HG03469 (cell line): ENCODE measurements around the gene SCN1A.
A peak's percentile ranks its signal among the peaks of the same experiment; 100 is the strongest.
"Not testable (repeated sequence)": the region's sequence is repeated elsewhere in the genome, so short reads cannot be mapped to it uniquely, and the experiment has no call there.

Experiments used
- ATAC-seq: cut with Tn5 transposase; IDR thresholded peaks from one replicate; pipeline ENCODE4 v1.9.1; 2021; ENCODE audit warnings: mild to moderate bottlenecking, moderate library complexity, moderate number of reproducible peaks; ENCODE audit not compliant: unreplicated experiment

The SCN1A gene

DNA sequence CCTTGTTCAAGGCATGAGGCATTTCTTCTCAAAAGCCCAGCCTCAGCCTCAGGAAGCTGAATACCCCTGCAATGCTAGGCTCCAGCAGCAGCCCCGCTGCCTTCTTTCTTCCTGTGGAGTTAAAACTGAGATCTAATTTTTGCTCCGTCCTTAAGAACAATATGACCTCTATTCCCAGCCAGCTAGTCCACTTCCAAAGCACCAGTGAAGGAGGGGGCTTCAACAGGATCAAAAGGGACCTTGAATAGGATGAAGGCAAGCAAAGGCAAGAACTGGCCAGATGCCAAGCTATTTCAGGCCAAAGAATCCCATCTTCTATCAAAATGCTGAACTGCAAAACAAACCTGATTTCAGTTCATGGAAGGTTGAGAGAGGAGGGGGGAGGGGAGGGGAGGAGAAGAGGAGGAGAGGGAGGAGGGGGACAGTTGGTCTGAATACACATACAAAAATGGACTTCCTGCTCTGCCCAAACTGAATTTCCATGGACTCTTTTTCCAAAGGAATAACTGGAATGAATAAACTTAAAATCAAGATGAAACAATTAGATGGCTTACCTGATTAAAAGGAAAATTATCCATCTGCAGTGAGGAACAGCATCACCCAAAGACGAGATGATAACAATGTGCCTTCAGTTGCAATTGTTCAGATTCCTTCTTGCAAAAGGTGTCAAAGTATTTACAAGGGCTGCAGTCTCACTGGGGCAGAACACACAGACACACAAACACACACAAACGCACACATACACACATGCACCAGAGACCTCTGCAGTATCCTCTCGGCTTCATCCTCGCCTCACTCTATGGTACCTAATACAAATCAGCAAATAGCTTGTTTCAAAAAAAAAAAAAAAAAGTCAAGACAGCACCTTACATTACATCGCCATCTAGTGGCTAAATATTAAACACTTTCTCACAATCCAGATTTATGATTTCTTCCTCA, at the start of gene SCN1A:
TSS of gene SCN1A (minus strand) at position 804 of the 939 bp plus-strand sequence. CDS start 54,399 bp downstream, outside the sequence.
- no peak for ATAC-seq

DNA sequence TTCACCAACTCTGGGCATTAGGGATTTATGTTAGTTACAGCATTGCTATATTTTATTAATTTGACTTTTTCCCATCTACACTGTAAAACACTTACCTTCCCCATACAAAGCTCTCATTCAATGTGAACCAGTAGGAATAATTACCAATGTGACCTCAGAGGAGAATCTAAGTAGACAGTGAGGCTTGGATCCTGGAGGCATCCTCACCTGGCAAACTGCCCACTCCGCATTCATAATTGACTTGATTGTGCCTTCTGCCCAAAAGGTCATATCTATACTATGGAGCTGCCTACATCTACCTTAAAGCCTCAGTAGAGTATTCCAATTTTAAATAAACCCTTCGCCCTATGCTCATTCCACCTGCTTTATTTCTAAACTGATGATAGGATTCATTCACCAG, 45.4 kb upstream of the SCN1A start:
- ATAC-seq, result no peak

DNA sequence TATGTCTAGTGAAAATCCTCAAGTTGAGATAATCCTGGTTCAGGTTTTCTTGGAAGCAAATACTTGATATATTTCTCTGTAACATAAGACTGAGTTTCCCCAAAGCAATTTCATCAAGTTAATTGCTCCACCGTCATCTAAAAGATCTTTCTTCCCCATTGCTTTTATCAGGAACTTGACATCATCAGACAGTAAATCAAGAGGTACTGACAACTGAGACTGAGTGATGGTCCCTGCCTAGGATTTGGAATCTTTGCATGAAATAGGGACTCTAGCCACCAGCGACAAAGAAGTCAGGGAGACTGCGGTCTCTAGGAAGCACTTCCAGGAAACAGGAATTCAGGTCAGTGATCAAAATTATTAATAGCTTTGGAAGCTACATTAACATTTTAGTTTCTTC, 43.4 kb upstream of the SCN1A start:
- ATAC-seq, result no peak

DNA sequence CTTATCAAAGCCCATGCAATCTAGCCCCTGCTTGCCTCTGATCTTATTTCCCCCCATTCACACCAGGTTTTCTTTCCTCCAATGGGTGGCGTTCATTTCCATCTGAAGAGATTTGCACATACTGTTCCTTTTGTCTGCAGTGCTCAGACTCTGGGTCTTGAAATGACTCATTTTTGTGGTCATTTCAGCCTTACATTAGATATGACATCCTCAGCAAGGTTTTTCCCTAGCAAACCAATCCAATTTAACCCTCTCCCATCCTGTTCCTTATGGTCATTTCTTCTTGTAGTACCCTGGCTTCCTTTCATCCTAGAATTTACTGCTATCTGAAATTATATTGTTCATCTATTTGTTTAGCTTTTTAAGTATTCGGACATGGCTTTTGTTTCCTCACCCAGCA, 42.5 kb upstream of the SCN1A start:
- ATAC-seq, result peak; percentile 89

DNA sequence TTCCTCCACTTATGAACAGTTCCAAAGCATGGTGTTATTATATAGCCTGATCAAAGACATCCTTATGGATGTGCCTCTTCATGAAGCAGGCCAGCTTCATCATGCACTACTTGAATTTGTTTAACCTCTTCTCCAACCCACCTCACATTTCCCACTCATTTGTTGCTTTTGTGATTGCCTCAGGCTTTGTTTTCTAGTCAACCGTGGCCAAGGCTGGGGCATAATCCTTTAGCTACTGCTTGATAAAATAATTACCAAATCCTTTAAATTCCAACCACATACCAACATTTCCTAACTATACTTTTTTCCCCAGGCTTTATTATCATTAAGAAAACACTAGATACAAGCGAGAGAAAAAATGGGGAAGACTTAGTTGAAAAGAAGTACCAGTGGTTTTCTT, 39.6 kb upstream of the SCN1A start:
- ATAC-seq, result no peak

DNA sequence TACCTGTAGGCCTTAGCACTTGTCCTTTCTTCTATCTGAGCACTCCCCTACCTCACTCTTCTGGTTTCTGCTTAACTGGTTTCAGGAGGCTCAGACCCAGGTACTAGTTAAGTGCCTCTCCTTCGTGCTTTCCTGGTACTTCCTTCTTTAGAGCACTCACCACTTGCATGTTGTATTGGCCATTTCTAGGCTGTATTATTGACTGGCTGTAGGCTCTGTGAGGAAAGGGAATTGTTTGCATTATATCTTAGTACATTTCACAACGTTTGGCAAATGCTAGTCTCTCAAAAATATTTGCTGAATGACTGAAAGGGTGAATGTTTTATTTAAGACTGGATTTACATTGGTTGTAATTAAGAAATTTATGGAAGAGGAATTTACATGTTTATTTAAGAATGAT, 36.0 kb upstream of the SCN1A start:
- ATAC-seq, result no peak

DNA sequence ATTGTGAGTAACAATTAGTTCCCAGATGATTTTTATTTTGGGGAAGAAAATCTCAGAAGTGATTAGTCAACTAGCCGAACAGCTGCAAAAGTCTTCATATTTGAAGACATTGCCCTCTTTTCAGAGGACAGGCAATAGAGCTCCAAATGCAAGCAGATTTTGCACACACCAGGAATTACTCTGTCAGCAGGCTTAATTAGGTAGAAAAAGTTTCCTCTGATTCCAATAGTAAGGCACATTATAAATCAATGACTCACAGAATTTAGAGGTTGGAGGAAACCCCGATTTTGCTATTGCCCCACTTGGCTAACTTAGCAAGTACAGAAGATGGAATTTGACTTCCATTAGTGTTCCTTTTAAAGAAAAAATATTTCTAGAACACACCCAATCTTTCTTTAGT, 30.7 kb upstream of the SCN1A start:
- ATAC-seq, result no peak

DNA sequence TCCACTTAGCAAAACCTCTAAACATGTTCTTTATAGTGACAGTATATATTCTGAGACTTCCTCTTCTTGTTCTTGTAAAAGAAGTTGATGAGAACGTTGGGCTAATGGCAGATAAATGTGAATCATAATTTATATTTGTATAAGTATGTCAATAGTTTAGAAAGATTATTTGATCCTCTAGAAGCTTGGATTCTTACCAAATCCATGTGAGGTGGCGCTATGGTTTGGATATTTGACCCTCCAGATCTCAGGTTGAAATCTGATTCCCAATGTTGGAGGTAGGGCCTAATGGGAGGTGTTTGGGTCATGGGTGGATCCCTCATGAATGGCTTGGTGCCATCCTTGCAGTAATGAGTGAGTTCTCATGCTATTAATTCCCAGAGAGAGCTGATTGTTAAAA, 29.8 kb upstream of the SCN1A start:
- ATAC-seq, result no peak

DNA sequence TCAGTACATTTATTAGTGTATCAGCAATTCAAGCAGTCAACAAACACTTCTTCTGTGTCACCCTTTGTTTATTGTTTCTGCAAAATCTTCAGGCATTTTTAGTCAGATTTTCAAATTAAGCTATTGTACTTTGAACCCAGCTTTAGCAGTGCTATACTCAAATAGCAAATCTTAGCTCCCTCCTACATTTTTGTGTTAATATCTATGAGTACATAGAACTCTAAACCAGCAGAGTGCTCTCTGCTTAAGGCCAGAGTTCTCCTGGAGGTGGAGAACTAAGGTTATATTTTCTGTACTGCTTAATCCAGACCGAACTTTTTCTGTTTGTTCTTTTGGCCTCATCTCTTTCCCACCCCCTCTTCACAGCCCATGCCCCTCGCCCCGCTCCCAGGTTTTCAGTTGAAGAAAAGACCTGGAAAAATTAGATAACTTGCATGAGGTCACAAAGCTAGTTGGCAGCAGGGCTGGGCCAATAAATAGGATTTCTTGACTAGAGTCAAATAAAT, 29.2 kb upstream of the SCN1A start:
- ATAC-seq, result no peak

DNA sequence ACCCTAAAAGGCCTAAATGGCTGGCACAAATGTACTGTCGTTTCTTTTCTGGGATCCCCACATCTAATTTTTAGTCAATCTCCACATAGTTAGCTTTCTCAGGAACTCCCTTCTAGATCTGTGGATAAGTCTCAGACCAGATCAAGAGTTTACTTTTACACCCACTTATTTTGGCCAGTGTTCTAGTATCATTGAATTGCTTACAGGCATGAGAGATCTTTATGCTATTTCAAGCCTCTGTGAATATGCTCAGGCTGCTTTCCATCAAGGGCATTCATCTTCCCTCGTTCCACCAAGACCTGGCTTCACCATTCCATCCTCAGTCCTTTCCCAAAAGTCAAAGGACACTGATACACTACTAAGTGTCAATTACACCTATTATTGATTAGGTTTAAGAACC, 27.8 kb upstream of the SCN1A start:
- no peak for ATAC-seq

DNA sequence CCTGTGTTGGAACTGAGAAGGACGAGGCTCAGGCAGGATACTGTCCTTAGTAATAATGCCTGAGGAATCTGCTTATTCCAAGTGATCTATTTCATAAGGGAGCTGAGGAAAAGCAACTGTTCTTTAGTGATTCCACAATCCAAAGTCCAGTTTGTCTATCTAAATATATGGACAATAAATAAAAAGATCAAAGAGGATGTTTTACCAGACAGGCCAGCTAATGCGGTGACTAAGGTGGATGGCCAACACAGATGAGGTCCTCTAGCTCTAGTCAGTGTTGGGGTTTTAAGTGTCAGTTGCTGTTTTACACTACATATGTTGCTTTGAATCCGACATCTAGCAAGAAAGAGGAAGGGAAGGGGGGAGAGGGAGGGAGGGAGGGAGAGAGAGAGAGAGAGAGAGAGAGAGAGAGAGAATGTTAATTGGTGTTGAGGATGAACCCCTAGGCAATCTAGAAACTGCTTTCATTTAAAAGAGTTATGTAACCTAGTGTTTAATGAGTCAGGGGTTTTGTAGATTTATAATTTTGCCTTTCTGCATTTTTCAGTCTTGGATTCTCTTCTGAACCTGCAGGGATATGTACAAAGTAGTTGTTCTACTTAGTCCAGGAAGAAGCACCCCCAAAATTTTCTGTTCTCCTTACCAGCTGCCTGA, 27.0 kb upstream of the SCN1A start:
- ATAC-seq, result no peak

DNA sequence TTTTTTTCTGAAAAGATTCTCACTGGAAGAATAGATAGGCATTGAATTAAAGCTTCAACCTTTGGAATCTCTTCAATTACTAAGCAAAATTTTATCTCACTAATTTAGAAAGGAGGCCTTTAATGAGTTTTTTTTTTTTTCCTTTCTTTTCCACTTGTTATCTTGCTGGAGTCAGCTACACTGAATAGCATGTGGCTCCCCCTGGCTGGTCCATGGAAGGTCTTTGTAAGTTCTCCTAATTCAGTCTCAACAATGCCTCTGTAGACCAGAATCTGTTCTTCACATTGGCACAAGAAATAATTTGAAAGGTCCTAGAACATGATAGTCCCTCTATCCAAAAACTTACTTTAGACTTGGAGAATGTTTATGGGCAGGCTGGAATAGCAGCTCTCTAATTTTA, 24.2 kb upstream of the SCN1A start:
- no peak for ATAC-seq

DNA sequence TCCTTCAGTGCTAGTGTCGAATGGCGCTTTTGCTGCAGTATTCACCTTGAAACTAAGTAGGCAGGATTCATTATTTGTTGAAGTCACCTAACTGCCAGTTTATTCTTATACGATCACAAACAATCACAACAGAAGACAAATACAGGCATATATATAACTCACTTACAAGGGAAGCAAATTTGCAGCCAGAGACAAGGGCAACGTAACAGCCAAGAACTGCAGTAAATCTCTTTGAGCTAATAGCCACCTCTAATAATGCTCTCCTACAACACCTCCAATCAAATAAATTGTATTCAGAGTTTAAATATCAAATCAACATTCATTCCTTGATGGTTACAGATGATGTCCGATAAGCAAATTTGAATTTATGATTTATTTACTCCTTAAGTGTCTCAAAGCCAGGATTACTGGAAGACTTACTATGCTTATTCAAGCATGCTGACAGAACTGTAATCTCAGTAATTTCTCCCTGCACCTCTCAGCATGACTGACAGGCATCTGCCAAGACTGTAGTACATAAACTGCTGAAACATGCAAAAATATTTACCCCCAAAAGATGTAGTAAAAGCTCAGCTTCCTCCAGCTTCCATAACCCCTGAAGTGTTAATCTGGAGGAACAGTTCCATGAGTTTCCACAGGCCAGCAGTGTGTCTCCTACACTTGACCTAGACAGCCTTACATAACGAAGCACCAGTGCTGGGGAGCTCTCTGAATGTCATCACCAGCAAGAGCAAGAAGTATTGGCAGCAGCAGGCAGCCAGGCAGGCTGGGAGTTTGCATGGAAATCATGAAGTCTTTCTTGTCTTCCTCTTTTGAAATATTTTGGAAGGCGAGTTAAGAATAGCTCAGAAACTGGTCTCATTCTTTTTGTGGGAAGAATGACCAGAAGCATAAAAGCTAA, 20.9 kb upstream of the SCN1A start:
- no peak for ATAC-seq

DNA sequence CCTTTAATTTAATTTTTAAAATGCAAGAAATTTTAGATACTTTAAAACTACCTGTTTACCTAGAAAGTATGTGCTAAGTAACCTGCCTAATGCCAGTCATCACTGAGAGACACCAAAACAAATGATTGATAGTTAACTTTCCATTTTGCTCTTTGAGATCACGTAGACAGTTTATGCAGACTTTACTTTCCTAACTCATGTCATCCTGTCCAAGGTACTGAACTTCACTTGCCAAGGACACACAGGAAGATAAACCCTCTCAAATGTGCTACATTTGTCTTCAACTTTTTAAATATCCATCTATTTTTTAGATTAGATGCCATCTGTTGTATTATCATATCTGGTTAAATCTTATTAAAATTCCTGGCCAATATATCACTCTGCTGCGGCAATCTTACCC, 20.1 kb upstream of the SCN1A start:
- no peak for ATAC-seq

DNA sequence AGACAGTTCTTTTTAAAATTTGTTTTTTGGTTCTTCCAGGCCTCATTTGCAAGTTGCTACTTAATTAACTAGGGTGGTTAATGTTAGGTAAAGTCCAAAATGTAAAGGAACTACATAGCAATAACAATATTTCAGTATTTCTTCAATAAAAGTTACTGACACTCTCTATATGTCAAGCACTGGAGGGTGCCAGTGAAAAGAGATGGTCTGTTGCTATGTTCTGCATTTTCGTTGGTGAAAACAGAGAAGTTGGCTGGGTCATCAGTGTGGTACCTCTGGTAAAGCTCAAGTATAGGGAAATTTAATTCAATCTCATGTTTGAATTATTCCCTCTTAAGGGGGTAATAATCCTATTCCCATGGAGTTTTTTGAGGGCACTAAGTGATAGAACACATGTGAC, 16.3 kb upstream of the SCN1A start:
- no peak for ATAC-seq

DNA sequence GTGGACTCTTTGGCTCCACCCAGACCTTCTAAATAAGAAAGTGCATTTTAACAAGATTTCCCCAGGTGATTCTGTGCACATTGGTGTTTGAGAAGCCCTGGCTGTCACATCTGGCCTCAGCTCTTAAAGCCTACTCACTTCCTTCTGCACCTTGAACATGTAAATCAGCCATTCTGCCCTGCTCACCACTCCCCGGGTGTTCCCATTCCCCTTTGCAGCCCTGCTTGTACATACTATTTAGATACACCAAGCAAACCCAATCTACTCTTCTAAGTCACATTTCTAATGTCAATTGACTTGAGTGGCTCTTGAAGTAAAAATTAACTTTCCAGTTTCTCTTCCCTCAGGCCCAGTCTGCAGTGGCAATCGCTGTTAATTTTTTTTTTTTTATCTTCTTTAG, 13.1 kb upstream of the SCN1A start:
- no peak for ATAC-seq

DNA sequence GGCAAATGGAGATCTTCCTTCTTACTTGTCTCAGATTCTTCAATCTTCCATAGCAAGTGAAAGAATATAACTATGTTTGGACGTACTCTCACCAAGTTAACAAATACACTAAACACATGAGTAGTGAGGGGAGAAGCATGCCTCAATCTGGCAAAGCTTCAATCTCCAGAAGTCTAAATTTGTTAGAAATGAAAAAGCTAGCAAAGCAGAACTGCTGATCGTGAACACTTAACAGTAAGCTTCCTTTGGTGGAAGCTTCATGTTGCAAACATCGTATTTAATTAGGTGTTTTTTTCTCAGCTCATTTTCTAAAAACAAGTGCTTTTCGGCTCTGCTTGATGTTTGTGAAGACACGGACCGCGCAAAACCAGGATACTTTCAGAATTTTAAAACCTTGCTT, 12.7 kb upstream of the SCN1A start:
- ATAC-seq, result no peak

DNA sequence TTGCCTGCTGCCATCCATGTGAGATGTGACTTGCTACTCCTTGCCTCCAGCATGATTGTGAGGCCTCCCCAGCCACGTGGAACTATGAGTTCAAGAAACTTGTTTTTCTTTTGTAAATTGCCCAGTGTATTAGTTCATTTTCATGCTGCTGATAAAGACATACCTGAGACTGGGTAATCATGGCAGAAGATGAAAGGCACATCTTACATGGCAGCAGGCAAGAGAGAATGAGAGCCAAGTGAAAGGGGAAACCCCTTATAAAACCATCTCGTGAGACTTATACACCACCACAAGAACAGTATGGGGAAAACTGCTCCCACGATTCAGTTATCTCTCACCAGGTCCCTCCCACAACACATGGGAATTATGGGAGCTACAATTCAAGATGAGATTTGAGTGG, 11.7 kb upstream of the SCN1A start:
- ATAC-seq, result not testable (repeated sequence)

DNA sequence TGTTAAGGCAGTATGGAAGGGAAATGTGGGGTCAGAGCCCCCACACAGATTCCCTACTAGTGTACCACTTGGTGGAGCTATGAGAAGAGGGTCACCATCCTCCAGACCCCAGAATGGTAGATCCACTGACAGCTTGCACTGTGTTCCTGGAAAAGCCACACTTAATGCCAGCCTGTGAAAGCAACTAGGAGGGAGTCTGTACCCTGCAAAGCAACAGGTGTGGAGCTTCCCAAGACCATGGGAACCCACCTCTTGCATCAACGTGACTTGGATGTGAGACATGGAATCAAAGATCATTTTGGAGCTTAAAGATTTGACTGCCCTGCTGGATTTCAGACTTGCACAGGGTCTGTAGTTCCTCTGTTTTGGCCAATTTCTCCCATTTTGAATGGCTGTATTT, 10.8 kb upstream of the SCN1A start:
- no peak for ATAC-seq

DNA sequence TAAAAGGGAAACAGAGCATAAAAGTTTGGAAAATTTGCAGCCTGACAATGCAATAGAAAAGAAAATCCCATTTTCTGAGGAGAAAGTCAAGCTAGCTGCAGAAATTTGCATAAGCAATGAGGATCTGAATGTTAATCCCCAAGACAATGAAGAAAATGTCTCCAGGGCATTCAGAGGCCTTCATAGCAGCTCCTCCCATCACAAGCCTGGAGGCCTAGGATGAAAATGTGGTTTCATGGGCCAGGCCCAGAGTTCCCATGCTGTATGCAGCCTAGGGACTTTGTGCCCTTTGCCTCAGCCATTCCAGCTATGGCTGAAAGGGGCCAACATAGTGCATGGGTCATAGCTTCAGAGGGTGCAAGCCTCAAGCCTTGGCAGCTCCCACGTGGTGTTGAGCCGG, 10.3 kb upstream of the SCN1A start:
- no peak for ATAC-seq

DNA sequence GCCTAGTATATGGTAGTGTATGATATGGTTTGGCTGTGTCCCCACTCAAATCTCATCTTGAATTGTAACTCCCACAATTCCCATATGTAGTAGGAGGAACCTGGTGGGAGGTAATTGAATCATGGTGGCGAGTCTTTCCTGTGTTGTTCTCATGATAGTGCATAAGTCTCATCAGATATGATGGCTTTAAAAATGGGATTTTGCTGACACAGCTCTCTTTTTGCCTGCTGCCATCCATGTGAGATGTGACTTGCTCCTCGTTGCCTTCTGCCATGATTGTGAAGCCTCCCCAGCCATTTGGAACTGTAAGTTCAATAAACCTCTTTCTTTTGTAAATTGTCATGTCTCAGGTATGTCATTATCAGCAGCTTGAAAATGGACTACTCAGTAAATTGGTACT, 9.5 kb upstream of the SCN1A start:
- ATAC-seq, result no peak
